Adrenal gland (tissue), 5 donors: ENCODE data around the gene MIER2.

ENCODE experiments used
- POLR2A ChIP-seq, 2 donors: fragments of 450-650 bp; IDR thresholded peaks; one replicate each; pipeline ENCODE4 v1.6.1; 2017; ENCODE audit warnings: antibody characterized with exemption in 2 of 2, mild to moderate bottlenecking in 2 of 2, moderate library complexity in 1 of 2
- TF ChIP-seq, protein P1 (sequence below), 6 experiments: fragments of 450-650 bp in 4 of 6; fragments of 200-600 bp in 2 of 6; sonication (generic) in 1 of 6; IDR thresholded peaks; 1 replicate in 5 of 6; 2 replicates in 1 of 6; pipeline versions ENCODE4 v1.5.1 to v1.8.0; 2016 to 2021; ENCODE audit warnings: antibody characterized with exemption in 6 of 6, mild to moderate bottlenecking in 2 of 6, moderate library complexity in 1 of 6
- donor health status: DM: no; HTN: no; CAD: no.

DNA sequence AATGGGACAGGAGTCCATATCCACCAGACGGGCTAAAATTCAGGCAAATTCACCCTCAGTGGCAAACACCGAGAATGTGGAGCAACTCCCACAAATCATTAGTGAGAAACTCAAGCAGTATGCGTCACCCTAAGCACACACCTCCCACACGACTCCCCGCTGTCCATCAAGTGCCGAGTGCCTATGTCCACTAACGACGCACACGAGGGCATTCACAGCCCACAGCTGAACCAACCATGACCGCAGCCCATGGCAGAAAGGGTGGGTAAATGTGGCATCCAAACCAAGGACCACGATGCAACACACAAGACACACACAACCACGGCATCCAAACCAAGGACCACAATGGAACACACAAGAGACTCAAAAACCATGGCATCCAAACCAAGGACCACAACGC is 22.0 kb downstream of the MIER2 start:
- TF ChIP-seq, protein P1, sequence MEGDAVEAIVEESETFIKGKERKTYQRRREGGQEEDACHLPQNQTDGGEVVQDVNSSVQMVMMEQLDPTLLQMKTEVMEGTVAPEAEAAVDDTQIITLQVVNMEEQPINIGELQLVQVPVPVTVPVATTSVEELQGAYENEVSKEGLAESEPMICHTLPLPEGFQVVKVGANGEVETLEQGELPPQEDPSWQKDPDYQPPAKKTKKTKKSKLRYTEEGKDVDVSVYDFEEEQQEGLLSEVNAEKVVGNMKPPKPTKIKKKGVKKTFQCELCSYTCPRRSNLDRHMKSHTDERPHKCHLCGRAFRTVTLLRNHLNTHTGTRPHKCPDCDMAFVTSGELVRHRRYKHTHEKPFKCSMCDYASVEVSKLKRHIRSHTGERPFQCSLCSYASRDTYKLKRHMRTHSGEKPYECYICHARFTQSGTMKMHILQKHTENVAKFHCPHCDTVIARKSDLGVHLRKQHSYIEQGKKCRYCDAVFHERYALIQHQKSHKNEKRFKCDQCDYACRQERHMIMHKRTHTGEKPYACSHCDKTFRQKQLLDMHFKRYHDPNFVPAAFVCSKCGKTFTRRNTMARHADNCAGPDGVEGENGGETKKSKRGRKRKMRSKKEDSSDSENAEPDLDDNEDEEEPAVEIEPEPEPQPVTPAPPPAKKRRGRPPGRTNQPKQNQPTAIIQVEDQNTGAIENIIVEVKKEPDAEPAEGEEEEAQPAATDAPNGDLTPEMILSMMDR (IDR thresholded peaks at IDR 0.05): no peak
- no peak for TF ChIP-seq POLR2A (IDR thresholded peaks at IDR 0.05)
